Astrocyte (in vitro differentiated cells and primary cell): ENCODE data around the gene ZBP1. TPM values are rescaled to one million over a fixed set of nuclear protein-coding genes. Genes with fewer than 3 reads are reported as not detected.

Experiments used
- DNase-seq: peaks from one replicate; pipeline ENCODE4 v3.0.0-alpha.2; 2010; ENCODE audit warnings: low read depth
- FAIRE-seq: peaks from 2 replicates; lab custom pipeline; 2011; peaks lifted over from hg19 to GRCh38; lab: Jason Lieb, UNC
- H2AFZ ChIP-seq: 2 replicates; pipeline ENCODE4 v1.6.0; 2012; ENCODE audit warnings: low read depth, low read length, inconsistent platforms
- H3K27ac ChIP-seq: 2 replicates; pipeline ENCODE4 v1.5.1; 2011; ENCODE audit warnings: low read depth, low read length, inconsistent platforms
- H3K27me3 ChIP-seq: 2 replicates; pipeline ENCODE4 v1.6.0; 2011; ENCODE audit warnings: low read length, inconsistent platforms; ENCODE audit not compliant: insufficient read depth
- H3K36me3 ChIP-seq: 2 replicates; pipeline ENCODE4 v1.5.1; 2011; ENCODE audit warnings: low read length, inconsistent platforms; ENCODE audit not compliant: insufficient read depth
- H3K4me1 ChIP-seq: 2 replicates; pipeline ENCODE4 v1.5.1; 2011; ENCODE audit warnings: low read length, inconsistent platforms; ENCODE audit not compliant: insufficient read depth
- H3K4me2 ChIP-seq: 2 replicates; pipeline ENCODE4 v1.6.0; 2012; ENCODE audit warnings: low read length, inconsistent platforms
- H3K4me3 ChIP-seq: 2 replicates; pipeline ENCODE4 v1.5.1; 2011; ENCODE audit warnings: low read depth, mild to moderate bottlenecking, low read length, inconsistent platforms; ENCODE audit not compliant: insufficient read depth
- H3K79me2 ChIP-seq: 2 replicates; pipeline ENCODE4 v1.6.0; 2012; ENCODE audit warnings: mild to moderate bottlenecking, low read length, inconsistent platforms; ENCODE audit not compliant: insufficient read depth
- H3K9ac ChIP-seq: 2 replicates; pipeline ENCODE4 v1.6.0; 2012; ENCODE audit warnings: mild to moderate bottlenecking, low read length, inconsistent platforms
- H3K9me3 ChIP-seq: 2 replicates; pipeline ENCODE4 v1.5.1; 2012; ENCODE audit warnings: low read depth, mild to moderate bottlenecking, low read length, inconsistent platforms; ENCODE audit not compliant: insufficient read depth
- H4K20me1 ChIP-seq: 2 replicates; pipeline ENCODE4 v1.6.0; 2012; ENCODE audit warnings: low read length, inconsistent platforms; ENCODE audit not compliant: insufficient read depth
- H3K27ac Mint-ChIP-seq: one replicate; pipeline ENCODE4 v1.8.0; 2021; ENCODE audit warnings: mild to moderate bottlenecking, mixed read lengths; ENCODE audit not compliant: unreplicated experiment
- H3K27me3 Mint-ChIP-seq: one replicate; pipeline ENCODE4 v1.8.0; 2021; ENCODE audit warnings: low read depth, mixed read lengths; ENCODE audit not compliant: unreplicated experiment
- H3K36me3 Mint-ChIP-seq: one replicate; pipeline ENCODE4 v1.8.0; 2021; ENCODE audit warnings: low read depth, mixed read lengths; ENCODE audit not compliant: unreplicated experiment
- H3K4me1 Mint-ChIP-seq: one replicate; pipeline ENCODE4 v1.8.0; 2021; ENCODE audit warnings: low read depth, mixed read lengths; ENCODE audit not compliant: unreplicated experiment
- H3K4me3 Mint-ChIP-seq: one replicate; pipeline ENCODE4 v1.8.0; 2021; ENCODE audit warnings: mild to moderate bottlenecking, moderate library complexity, mixed read lengths; ENCODE audit not compliant: unreplicated experiment
- H3K9me3 Mint-ChIP-seq: one replicate; pipeline ENCODE4 v1.8.0; 2021; ENCODE audit warnings: mild to moderate bottlenecking, mixed read lengths; ENCODE audit not compliant: unreplicated experiment
- EZH2 ChIP-seq: IDR thresholded peaks from 2 replicates; pipeline ENCODE4 v1.6.1; 2012; ENCODE audit warnings: mild to moderate bottlenecking, low read length, inconsistent platforms; ENCODE audit not compliant: insufficient read depth
- total RNA-seq: library from RNA; stranded (reverse); gene quantifications from 2 replicates; pipeline ENCODE4 v1.2.1, GENCODE V29; 2021
- TF ChIP-seq, protein P1 (sequence below): IDR thresholded peaks from 2 replicates; pipeline ENCODE4 v1.5.1; 2011; ENCODE audit warnings: low read depth, mild to moderate bottlenecking, inconsistent platforms, low read length, moderate library complexity; ENCODE audit not compliant: insufficient read depth

ZBP1 gene
- total RNA-seq, 1 donor from 2014 or later, result not detected

DNA sequence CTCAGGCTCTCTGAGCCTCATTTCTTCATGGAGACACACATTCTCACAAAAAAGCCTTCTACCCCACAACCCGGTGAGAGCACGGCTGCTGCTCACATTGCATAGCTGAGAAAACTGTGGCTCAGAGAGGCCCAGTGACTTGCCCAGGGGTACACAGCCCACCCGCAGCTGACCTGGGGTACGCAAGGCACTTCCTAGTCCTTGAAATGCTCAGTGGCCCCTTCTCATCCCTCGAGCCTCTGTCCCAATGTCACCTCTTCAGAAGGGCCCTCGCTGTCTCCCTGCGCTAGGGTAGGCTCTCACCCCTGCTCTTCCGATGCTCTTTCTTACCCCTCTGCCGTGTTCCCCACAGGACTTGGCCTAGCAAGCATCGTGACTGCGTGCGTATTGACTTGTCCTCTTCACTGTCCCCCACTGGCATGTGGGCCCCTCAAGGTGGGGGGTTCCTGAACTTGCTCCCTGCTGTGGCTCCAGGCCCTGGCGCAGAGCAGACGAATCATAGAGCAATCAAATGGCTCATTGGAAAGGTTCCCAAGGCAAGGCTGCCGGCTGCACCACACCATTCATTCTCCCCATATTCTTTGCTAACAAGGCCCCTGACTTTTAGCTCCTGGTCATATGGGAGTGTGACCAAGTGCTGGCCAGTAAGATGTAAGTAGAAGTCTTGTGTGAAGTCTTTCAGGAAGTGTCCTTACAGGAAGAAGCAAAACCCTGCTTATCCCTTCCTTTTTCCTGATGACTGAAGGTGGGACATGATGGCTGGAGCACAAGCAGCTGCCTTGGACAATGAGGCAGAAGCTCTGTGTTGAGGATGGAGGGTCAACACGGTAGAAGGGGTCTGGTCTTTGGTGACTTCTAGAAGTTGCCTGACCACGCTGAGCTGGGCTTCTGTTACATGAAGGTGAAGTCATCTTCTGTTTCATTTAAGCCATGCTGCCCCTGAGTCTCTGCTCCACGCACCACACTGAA, 36.7 kb downstream of the ZBP1 start:
- Mint-ChIP-seq H3K27me3 (peaks cover 60% of the 10 kb centered on the region), H3K4me1 (no peaks in the 10 kb centered on the region), H3K9me3 (peaks cover 10% of the 10 kb centered on the region), H3K27ac (no peak overlapping the region), H3K4me3 (no peak overlapping the region), H3K36me3 (peaks cover 3% of the 10 kb centered on the region)
- DNase-seq, result no peak
- no peak overlapping the region for H3K27ac ChIP-seq
- H4K20me1 ChIP-seq, result no peaks in the 10 kb centered on the region
- H3K4me2 ChIP-seq, result peak overlapping the region; percentile 80
- H3K36me3 ChIP-seq, result no peaks in the 10 kb centered on the region
- H3K27me3 ChIP-seq, result peaks cover 45% of the 10 kb centered on the region
- H3K4me3 ChIP-seq, result no peak overlapping the region
- peak overlapping the region; percentile 36 for H3K9ac ChIP-seq
- H2AFZ ChIP-seq, result peak overlapping the region; percentile 72
- H3K79me2 ChIP-seq, result no peaks in the 10 kb centered on the region
- FAIRE-seq, result no peak
- peaks cover 8% of the 10 kb centered on the region for H3K4me1 ChIP-seq
- TF ChIP-seq, protein P1, sequence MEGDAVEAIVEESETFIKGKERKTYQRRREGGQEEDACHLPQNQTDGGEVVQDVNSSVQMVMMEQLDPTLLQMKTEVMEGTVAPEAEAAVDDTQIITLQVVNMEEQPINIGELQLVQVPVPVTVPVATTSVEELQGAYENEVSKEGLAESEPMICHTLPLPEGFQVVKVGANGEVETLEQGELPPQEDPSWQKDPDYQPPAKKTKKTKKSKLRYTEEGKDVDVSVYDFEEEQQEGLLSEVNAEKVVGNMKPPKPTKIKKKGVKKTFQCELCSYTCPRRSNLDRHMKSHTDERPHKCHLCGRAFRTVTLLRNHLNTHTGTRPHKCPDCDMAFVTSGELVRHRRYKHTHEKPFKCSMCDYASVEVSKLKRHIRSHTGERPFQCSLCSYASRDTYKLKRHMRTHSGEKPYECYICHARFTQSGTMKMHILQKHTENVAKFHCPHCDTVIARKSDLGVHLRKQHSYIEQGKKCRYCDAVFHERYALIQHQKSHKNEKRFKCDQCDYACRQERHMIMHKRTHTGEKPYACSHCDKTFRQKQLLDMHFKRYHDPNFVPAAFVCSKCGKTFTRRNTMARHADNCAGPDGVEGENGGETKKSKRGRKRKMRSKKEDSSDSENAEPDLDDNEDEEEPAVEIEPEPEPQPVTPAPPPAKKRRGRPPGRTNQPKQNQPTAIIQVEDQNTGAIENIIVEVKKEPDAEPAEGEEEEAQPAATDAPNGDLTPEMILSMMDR, result no peak
- TF ChIP-seq EZH2, result no peak
- H3K9me3 ChIP-seq, result peaks cover 12% of the 10 kb centered on the region

DNA sequence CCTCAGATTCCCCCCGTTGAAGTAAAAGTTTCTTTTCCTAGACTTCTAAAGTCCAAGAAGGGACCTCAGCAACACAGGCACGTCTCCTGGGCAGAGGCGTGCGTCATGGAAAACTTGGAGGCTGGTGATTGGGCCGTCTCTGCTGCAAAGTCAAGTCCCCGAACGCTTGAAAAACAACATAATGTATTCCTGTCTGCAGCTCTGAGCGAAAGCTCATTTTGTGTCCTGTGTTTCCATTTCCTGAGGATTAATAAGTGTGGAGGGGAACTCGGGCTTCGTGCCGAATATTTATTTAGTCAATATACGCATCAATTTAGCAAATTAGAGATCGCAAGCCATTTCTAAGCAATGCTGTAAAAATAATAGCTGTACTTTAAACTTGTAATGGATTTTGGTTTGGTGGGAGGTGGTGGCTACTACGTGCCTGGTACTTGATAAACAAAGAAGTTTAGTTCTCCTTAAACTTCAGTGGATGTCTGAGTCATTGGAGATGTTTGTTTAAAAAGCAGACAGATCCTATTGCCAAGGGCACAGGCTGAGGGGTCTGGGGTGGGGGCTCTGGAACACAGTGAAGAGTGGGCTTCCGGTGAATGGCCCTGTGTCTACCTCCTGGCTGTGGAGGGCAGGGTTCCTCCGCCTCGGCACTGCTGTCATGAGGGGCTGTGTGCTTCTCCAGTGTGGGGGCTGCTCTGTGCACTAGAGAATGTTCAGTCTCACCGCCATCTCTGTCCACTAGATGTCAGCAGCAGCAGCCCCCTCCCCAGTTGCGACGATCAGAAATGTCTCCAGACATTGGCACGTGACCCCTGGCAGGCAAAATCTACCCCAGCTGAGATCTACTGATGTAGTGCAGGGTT, 37.6 kb downstream of the ZBP1 start:
- peak overlapping the region; percentile 72 for H2AFZ ChIP-seq
- DNase-seq, result peak; percentile 69
- H3K27ac ChIP-seq, result peak overlapping the region; percentile 9

More for the DNA sequence above, 37.6 kb downstream of the ZBP1 start:
- Mint-ChIP-seq H3K9me3 (peaks cover 8% of the 10 kb centered on the region), H3K4me3 (no peak overlapping the region), H3K4me1 (no peaks in the 10 kb centered on the region), H3K27me3 (peaks cover 58% of the 10 kb centered on the region), H3K36me3 (peaks cover 3% of the 10 kb centered on the region), H3K27ac (no peak overlapping the region)
- Histone ChIP-seq H3K27me3 (peaks cover 41% of the 10 kb centered on the region), H3K79me2 (no peaks in the 10 kb centered on the region), H3K4me2 (peak overlapping the region; percentile 80), H3K36me3 (no peaks in the 10 kb centered on the region), H4K20me1 (no peaks in the 10 kb centered on the region), H3K4me1 (peaks cover 8% of the 10 kb centered on the region), H3K9ac (peak overlapping the region; percentile 36), H3K9me3 (peaks cover 7% of the 10 kb centered on the region), H3K4me3 (peak overlapping the region; percentile 26)
- no peak for FAIRE-seq
- TF ChIP-seq, protein P1, result peak; percentile 28
- no peak for TF ChIP-seq EZH2
